BE2C (cell line): Measurements from ENCODE around the gene ARPC5L.
"Not testable (repeated sequence)": the region's sequence is repeated elsewhere in the genome, so short reads cannot be mapped to it uniquely, and the experiment has no call there.

Source experiments
- DNase-seq: peaks from one replicate; pipeline ENCODE4 v3.0.0-alpha.2; 2020
- H3K27me3 ChIP-seq: fragments of 250-450 bp; sonication (Bioruptor Pico); 2 replicates; pipeline ENCODE4 v1.5.1; 2020; ENCODE audit warnings: mild to moderate bottlenecking
- H3K36me3 ChIP-seq: fragments of 250-450 bp; sonication (Bioruptor Pico); 2 replicates; pipeline ENCODE4 v1.5.1; 2020; ENCODE audit warnings: mild to moderate bottlenecking
- H3K4me1 ChIP-seq: fragments of 250-450 bp; sonication (Bioruptor Pico); 2 replicates; pipeline ENCODE4 v1.5.1; 2020
- H3K4me3 ChIP-seq: 2 replicates; pipeline ENCODE4 v1.5.1; 2011; ENCODE audit warnings: low read depth, low read length
- H3K9me3 ChIP-seq: fragments of 250-450 bp; sonication (Bioruptor Pico); 2 replicates; pipeline ENCODE4 v1.5.1; 2020
- CTCF ChIP-seq: IDR thresholded peaks from 2 replicates; pipeline ENCODE4 v1.5.1; 2012; ENCODE audit warnings: mild to moderate bottlenecking, low read depth, low read length

ARPC5L gene

GRCh38 chr9:124908098-124908497 lies 46.2 kb downstream of the ARPC5L start:
- Histone ChIP-seq H3K36me3 (peaks cover 3% of the 10 kb centered on the region), H3K9me3 (no peaks in the 10 kb centered on the region), H3K4me3 (no peak overlapping the region), H3K27me3 (no peaks in the 10 kb centered on the region), H3K4me1 (no peaks in the 10 kb centered on the region)
- no peak for TF ChIP-seq CTCF
- no peak for DNase-seq

DNA sequence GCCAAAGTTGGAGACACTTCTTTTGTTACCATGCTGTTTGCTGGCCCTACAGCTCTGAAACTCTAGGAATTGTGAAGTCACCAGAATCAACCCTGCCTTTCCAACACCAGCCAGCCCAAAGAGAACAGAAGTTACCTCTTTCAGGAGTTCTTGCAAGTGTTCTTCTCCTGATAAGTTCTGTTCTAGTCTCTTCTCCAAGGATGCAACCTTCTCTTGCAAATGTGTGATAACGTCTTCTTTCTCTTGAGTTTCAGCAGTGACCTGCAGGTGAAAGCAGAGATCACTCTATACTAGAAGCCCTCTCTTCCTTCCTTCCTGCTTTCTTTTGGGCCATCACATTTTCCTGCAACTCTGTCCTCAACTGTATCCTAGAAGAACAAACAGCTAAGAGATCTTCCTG lies 49.8 kb downstream of the ARPC5L start:
- Histone ChIP-seq H3K4me1 (no peaks in the 10 kb centered on the region), H3K27me3 (no peaks in the 10 kb centered on the region), H3K4me3 (no peak overlapping the region), H3K9me3 (no peaks in the 10 kb centered on the region), H3K36me3 (peaks cover 3% of the 10 kb centered on the region)
- DNase-seq: no peak
- no peak for TF ChIP-seq CTCF

DNA sequence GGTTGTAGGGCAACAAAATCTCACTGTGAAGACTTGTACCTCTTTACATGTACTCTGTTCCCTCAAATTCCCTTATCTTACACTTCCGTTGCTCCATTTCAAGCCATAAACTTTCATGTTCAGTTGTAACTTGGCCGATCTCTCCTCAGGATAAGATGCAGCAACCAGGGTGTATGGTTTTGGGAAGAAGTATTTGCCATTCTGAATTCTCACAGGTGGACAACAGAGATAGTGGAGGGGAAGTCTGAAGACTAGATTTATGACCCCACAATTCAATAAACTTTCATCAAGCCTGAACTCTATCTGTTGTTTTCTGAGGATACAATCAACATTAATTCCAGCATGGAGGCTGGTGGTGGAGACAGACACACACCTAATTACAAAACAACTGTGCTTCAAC lies 51.4 kb downstream of the ARPC5L start:
- no peak for TF ChIP-seq CTCF
- Histone ChIP-seq H3K36me3 (peaks cover 3% of the 10 kb centered on the region), H3K4me1 (no peaks in the 10 kb centered on the region), H3K4me3 (no peak overlapping the region), H3K9me3 (no peaks in the 10 kb centered on the region), H3K27me3 (no peaks in the 10 kb centered on the region)
- DNase-seq: no peak

DNA sequence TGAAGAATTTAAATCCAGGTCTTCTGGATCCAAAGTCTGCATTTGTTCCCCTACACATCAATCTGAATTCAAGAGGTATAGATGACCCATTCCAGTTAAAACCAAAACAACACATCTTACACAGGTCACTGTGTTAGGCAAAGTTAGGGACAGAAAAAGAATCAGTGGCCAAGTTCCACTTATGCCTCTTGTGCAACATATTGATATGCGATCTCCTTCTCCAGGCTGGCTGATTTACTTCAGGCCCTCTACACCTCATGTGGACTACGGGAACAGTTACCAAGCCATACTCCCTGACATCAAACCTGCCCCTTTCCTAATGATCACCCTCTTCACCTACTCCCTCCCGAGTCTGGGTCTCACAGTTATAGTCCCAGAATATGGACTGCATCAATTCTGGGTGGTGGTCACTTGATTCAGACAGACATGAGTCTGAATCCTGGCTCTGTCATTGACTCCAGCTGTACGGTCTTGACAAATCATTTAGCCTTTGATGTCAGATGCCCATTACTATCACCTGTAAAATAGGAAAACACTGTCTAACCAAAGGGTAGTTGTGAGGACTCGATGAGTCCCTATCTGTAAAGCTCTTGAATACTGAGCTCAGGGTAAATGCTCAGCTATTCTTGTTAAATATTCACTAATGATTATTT lies 52.9 kb downstream of the ARPC5L start:
- TF ChIP-seq CTCF: no peak
- no peak overlapping the region for H3K4me3 ChIP-seq

GRCh38 chr9:124920394-124920793 lies 58.5 kb downstream of the ARPC5L start:
- not testable (repeated sequence) for H3K36me3 ChIP-seq, DNase-seq, H3K4me1 ChIP-seq, H3K9me3 ChIP-seq, H3K4me3 ChIP-seq, H3K27me3 ChIP-seq

More for the DNA sequence above, 52.9 kb downstream of the ARPC5L start:
- Histone ChIP-seq H3K9me3 (no peaks in the 10 kb centered on the region), H3K4me1 (no peaks in the 10 kb centered on the region), H3K27me3 (no peaks in the 10 kb centered on the region), H3K36me3 (peaks cover 3% of the 10 kb centered on the region)
- DNase-seq: no peak
